Measurements from ENCODE around the gene TRIM41. TPM values are rescaled to one million over a fixed set of nuclear protein-coding genes. Genes with fewer than 3 reads are reported as not detected.
"Not testable (repeated sequence)": the region's sequence is repeated elsewhere in the genome, so short reads cannot be mapped to it uniquely, and the experiment has no call there.

Gene TRIM41
- total RNA-seq, 2 donors from 2014 or later, result 16.9 to 28.3 TPM

GRCh38 chr5:181211208-181211607, 11.9 kb upstream of the TRIM41 start:
- Histone ChIP-seq H3K27me3 (replicated peaks; ENCODE audit: insufficient read depth) (no peaks in the 10 kb centered on the region), H3K27ac (no peak overlapping the region), H3K4me3 (no peak overlapping the region), H3K4me1 (replicated peaks) (peaks cover 1% of the 10 kb centered on the region), H3K9me3 (no peaks in the 10 kb centered on the region), H3K36me3 (no peaks in the 10 kb centered on the region)
- WGBS, result 47% methylated on average over 7 of the region's 7 CpGs
- intact Hi-C loops (cut with DNase I), result no loop called here
- DNase-seq (ENCODE audit: low spot score), result no peak
- TF ChIP-seq, protein P1, sequence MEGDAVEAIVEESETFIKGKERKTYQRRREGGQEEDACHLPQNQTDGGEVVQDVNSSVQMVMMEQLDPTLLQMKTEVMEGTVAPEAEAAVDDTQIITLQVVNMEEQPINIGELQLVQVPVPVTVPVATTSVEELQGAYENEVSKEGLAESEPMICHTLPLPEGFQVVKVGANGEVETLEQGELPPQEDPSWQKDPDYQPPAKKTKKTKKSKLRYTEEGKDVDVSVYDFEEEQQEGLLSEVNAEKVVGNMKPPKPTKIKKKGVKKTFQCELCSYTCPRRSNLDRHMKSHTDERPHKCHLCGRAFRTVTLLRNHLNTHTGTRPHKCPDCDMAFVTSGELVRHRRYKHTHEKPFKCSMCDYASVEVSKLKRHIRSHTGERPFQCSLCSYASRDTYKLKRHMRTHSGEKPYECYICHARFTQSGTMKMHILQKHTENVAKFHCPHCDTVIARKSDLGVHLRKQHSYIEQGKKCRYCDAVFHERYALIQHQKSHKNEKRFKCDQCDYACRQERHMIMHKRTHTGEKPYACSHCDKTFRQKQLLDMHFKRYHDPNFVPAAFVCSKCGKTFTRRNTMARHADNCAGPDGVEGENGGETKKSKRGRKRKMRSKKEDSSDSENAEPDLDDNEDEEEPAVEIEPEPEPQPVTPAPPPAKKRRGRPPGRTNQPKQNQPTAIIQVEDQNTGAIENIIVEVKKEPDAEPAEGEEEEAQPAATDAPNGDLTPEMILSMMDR (IDR thresholded peaks at IDR 0.05), result no peak
- TF ChIP-seq POLR2AphosphoS5 (IDR thresholded peaks at IDR 0.05) (no peak), POLR2A (IDR thresholded peaks at IDR 0.05) (no peak)

DNA sequence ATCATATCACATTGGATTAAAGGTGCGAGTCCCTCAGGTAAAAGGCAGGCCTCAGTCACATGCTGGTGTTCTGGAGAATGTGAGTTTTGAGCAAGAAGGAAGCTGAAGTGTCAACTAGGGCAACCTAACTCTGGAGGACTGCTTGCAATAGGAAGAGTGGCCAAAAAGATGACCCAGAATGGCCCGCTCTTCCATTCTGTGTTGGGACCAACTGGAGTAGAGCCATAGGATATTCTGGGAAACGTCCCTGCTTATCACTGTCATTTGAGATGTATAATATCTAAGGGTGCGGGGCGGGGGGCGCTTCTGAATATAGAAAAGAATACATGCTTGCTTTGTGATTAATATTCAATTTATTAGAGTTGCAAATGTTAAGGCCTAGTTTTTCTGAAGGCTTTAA, 11.0 kb upstream of the TRIM41 start:
- Histone ChIP-seq H3K4me3 (no peak overlapping the region), H3K27ac (no peak overlapping the region), H3K9me3 (no peaks in the 10 kb centered on the region), H3K27me3 (replicated peaks; ENCODE audit: insufficient read depth) (no peaks in the 10 kb centered on the region), H3K4me1 (replicated peaks) (no peaks in the 10 kb centered on the region), H3K36me3 (no peaks in the 10 kb centered on the region)
- TF ChIP-seq, protein P1 (IDR thresholded peaks at IDR 0.05), result no peak
- TF ChIP-seq POLR2A (IDR thresholded peaks at IDR 0.05) (no peak), POLR2AphosphoS5 (IDR thresholded peaks at IDR 0.05) (no peak)
- DNase-seq (ENCODE audit: low spot score), result no peak
- WGBS, result 95% methylated on average over 6 of the region's 6 CpGs
- intact Hi-C loops (cut with DNase I), result no loop called here

GRCh38 chr5:181212934-181213333, 10.1 kb upstream of the TRIM41 start:
- intact Hi-C loops (cut with DNase I), result no loop called here

GRCh38 chr5:181214249-181214648, 8.8 kb upstream of the TRIM41 start:
- H3K27ac ChIP-seq; H3K4me3 ChIP-seq; intact Hi-C loops (cut with DNase I); H3K4me1 ChIP-seq (replicated peaks); H3K36me3 ChIP-seq; H3K27me3 ChIP-seq (replicated peaks; ENCODE audit: insufficient read depth); H3K9me3 ChIP-seq; DNase-seq (ENCODE audit: low spot score): not testable (repeated sequence)
- WGBS, result 90% methylated on average over 10 of the region's 10 CpGs

More at GRCh38 chr5:181212934-181213333, 10.1 kb upstream of the TRIM41 start:
- TF ChIP-seq POLR2A (IDR thresholded peaks at IDR 0.05), result no peak
- TF ChIP-seq, protein P1 (IDR thresholded peaks at IDR 0.05), result no peak
- no peaks in the 10 kb centered on the region for H3K27me3 ChIP-seq (replicated peaks; ENCODE audit: insufficient read depth)
- no peak overlapping the region for H3K27ac ChIP-seq
- no peaks in the 10 kb centered on the region for H3K4me1 ChIP-seq (replicated peaks)
- H3K9me3 ChIP-seq, result no peaks in the 10 kb centered on the region
- H3K4me3 ChIP-seq, result no peak overlapping the region
- WGBS, result 38% methylated on average over 2 of the region's 2 CpGs
- DNase-seq (ENCODE audit: low spot score), result no peak
- H3K36me3 ChIP-seq, result no peaks in the 10 kb centered on the region

DNA sequence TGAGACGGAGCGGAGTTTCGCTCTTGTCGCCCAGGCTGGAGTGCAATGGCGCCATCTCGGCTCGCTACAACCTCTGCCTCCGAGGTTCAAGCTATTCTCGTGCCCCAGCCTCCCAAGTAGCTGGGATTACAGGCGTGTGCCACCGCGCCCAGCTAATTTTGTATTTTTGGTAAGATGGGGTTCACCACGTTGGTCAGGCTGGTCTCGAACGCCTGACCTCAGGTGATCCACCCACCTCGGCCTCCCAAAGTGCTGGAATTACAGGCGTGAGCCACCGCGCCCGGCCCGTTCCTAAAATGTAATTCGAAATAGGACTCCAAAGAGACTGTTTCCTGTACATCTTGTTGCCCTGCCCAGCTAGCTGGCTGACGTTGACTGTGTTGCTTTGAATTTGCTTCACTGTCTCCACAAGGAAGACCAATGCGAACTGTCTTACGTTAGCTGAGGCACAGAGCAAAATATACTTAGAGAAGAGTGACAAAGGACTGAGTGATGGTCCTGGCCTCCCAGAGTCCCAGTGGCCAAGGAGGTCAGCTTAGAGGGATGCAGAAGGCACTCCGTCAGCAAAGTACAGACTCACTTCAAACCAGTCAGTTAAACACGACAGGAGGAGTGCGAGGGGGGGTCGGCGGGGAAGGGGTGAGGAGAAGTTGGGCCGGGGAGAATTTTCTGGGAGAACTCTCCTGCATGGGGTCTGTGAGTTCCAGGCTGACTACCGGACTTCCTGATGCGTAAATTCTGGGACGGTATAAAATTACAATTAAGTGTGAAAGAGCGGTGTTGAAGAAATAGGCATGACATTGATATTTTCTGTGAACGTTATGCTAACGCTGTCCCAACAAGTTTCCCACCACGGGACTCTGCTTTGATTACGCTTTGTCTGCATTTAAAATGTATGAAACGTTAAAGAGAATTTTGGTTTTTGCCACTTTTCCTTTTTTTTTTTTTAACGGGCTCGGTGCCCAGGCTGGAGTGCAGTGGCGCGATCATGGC, 6.8 kb upstream of the TRIM41 start:
- intact Hi-C loops (cut with DNase I), result no loop called here

More for the DNA sequence above, 6.8 kb upstream of the TRIM41 start:
- Histone ChIP-seq H3K4me3 (peak overlapping the region; percentile 29 to 30), H3K27me3 (replicated peaks; ENCODE audit: insufficient read depth) (no peaks in the 10 kb centered on the region), H3K4me1 (replicated peaks) (no peaks in the 10 kb centered on the region), H3K36me3 (no peaks in the 10 kb centered on the region), H3K27ac (no peak overlapping the region), H3K9me3 (no peaks in the 10 kb centered on the region)
- no peak for DNase-seq (ENCODE audit: low spot score)
- TF ChIP-seq POLR2A (IDR thresholded peaks at IDR 0.05) (no peak), POLR2AphosphoS5 (IDR thresholded peaks at IDR 0.05) (no peak)
- TF ChIP-seq, protein P1 (IDR thresholded peaks at IDR 0.05), result no peak
- 33% methylated on average over 44 of the region's 44 CpGs for WGBS

Measured in prostate gland (tissue), 2 donors.